AG09309 (cell line): Measurements from ENCODE around the gene DHX32.

Experiments used
- DNase-seq: peaks from one replicate; pipeline ENCODE4 v3.0.0-alpha.2; 2010; ENCODE audit warnings: low read depth
- H3K4me3 ChIP-seq: 2 replicates; pipeline ENCODE4 v1.5.1; 2011; ENCODE audit warnings: mild to moderate bottlenecking, low read depth, low read length, moderate library complexity; ENCODE audit not compliant: control insufficient read depth
- CTCF ChIP-seq: IDR thresholded peaks from 2 replicates; pipeline ENCODE4 v1.5.1; 2011; ENCODE audit warnings: mild to moderate bottlenecking, low read depth, low read length, inconsistent platforms; ENCODE audit not compliant: insufficient read depth, control insufficient read depth; ENCODE audit errors: missing control alignments

Gene DHX32

DNA sequence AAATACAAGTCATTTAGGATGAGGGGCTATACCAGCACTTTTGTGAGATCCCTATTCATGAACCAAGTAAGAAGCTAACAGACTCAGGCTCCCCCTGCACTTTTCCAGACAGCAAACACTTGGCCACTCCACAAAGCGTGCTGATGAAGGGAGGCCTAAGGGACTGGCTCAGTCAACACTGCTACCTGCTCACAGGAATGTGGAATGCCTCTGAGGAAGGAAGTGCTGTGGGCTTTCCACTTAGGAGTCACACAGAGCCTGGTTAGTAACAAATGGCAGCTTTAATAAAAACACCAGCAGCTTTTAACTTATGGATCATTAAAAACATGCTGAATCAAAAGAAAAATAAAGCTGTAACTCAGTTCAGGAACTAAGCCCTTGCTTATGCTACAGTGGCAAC is 73.0 kb downstream of the DHX32 start:
- no peak for DNase-seq
- TF ChIP-seq CTCF, result no peak
- no peak overlapping the region for H3K4me3 ChIP-seq

DNA sequence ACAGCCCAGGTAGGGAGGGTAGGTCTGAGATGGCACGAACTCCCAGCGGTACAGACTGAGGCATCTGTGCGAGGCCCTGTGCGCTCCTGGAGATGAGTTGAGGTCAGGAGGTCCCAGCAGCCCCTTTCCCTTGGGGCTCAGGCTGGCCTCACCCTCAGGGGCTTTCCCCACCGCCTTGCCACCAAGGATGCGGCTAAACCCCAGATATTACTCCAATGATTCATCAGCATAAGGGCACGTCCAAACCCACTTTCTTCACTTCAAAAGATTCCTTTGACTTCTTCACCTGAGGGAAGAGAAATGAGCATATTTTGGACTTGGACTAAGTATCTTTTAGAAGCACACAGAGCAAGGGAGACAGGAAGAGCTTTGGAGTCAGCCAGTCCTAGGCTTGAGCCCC is 78.4 kb downstream of the DHX32 start:
- no peak for DNase-seq
- TF ChIP-seq CTCF, result no peak
- no peak overlapping the region for H3K4me3 ChIP-seq

- TF ChIP-seq CTCF, result no peak
- no peak overlapping the region for H3K4me3 ChIP-seq
- no peak for DNase-seq
Observed at GRCh38 chr10:125802131-125802530, 79.0 kb downstream of the DHX32 start.

- no peak for TF ChIP-seq CTCF
- no peak for DNase-seq
- no peak overlapping the region for H3K4me3 ChIP-seq
Observed at GRCh38 chr10:125801574-125801973, 79.5 kb downstream of the DHX32 start.

GRCh38 chr10:125799451-125800182 is 81.5 kb downstream of the DHX32 start:
- H3K4me3 ChIP-seq, result no peak overlapping the region
- TF ChIP-seq CTCF, result no peak
- DNase-seq, result no peak

- no peak for DNase-seq
- no peak for TF ChIP-seq CTCF
- no peak overlapping the region for H3K4me3 ChIP-seq
Observed at GRCh38 chr10:125797994-125798662, 83.0 kb downstream of the DHX32 start.
